HCT116 (cell line): Measurements from ENCODE around the gene WSCD1. TPM values are rescaled to one million over a fixed set of nuclear protein-coding genes. Genes with fewer than 3 reads are reported as not detected.

Experiments
- ATAC-seq: fragments of 200-7000 bp; cut with Tn5 transposase; 2 replicates; pipeline ENCODE4 v1.9.1; 2020; ENCODE audit warnings: mild to moderate bottlenecking, moderate library complexity
- BruUV-seq: library from RNA; stranded (reverse); fragments of 400-500 nt; replicated peaks from 2 replicates; lab custom pipeline; 2021; lab: Mats Ljungman, UMichigan
- CTCF ChIA-PET: fragments of 300-600 bp; sonication (Branson Sonifier 250); formaldehyde crosslinking; loops from one replicate; lab custom pipeline; 2021; ENCODE audit warnings: antibody characterized with exemption; lab: Charles Lee
- POLR2A ChIA-PET: fragments of 300-600, 350-600 bp; sonication (Branson Sonifier 250); formaldehyde crosslinking; loops from one replicate; lab custom pipeline; 2021; ENCODE audit warnings: antibody characterized with exemption; lab: Charles Lee
- RAD21 ChIA-PET, 2 experiments: fragments of 300-600 bp; sonication (Branson Sonifier 250); formaldehyde crosslinking; loops; one replicate each; lab custom pipeline; 2023; ENCODE audit warnings: low total read pairs in 2 of 2; ENCODE audit not compliant: uncharacterized antibody in 2 of 2, unreplicated experiment in 2 of 2, low non-redundant PET in 1 of 2; lab: Charles Lee
- DNase-seq: peaks from one replicate; pipeline ENCODE4 v3.0.0-alpha.2; 2010; ENCODE audit warnings: low read depth, low spot score
- H2AFZ ChIP-seq: fragments of 200-600 bp; shearing (Covaris generic), sonication (generic); 2 replicates; pipeline ENCODE4 v1.6.1; 2017; ENCODE audit warnings: low read depth, mixed run types, mixed read lengths, antibody characterized with exemption, low read length; ENCODE audit not compliant: poor library complexity, severe bottlenecking
- H3K27ac ChIP-seq: 2 replicates; pipeline ENCODE4 v1.5.1; 2012; ENCODE audit warnings: low read depth, low read length
- H3K27me3 ChIP-seq: fragments of 200-600 bp; sonication (generic); 2 replicates; pipeline ENCODE4 v1.6.1; 2016; ENCODE audit warnings: mixed run types, low read length, mixed read lengths; ENCODE audit not compliant: insufficient read depth
- H3K36me3 ChIP-seq, 2 experiments: fragments of 200-500 bp in 1 of 2; fragments of 200-600 bp in 1 of 2; sonication (Bioruptor generic) in 1 of 2; sonication (generic) in 1 of 2; 2 replicates each; pipeline versions ENCODE4 v1.5.1 to v1.6.1; 2014 to 2016; ENCODE audit warnings: low read length in 2 of 2, inconsistent platforms in 1 of 2, mixed read lengths in 1 of 2, mixed run types in 1 of 2; ENCODE audit not compliant: insufficient read depth in 2 of 2, control insufficient read depth in 1 of 2
- H3K4me1 ChIP-seq, 2 experiments: fragments of 200-600 bp in 1 of 2; sonication (generic) in 1 of 2; 2 replicates each; pipeline versions ENCODE4 v1.5.1 to v1.6.1; 2012 to 2017; ENCODE audit warnings: low read length in 2 of 2, inconsistent platforms in 1 of 2, mild to moderate bottlenecking in 1 of 2, mixed read lengths in 1 of 2, mixed run types in 1 of 2, moderate library complexity in 1 of 2; ENCODE audit not compliant: insufficient read depth in 2 of 2, control insufficient read depth in 1 of 2
- H3K4me2 ChIP-seq: fragments of 200-600 bp; sonication (generic); 2 replicates; pipeline ENCODE4 v1.6.1; 2017; ENCODE audit warnings: mixed run types, low read length, mixed read lengths
- H3K4me3 ChIP-seq, 2 experiments: fragments of 200-600 bp in 1 of 2; sonication (generic) in 1 of 2; replicated peaks in 1 of 2; 2 replicates each; pipeline ENCODE4 v1.5.1; 2011 to 2016; ENCODE audit warnings: low read length in 2 of 2, control low read depth in 1 of 2, low read depth in 1 of 2, mild to moderate bottlenecking in 1 of 2, mixed read lengths in 1 of 2, mixed run types in 1 of 2
- H3K79me2 ChIP-seq: fragments of 200-600 bp; sonication (generic); 2 replicates; pipeline ENCODE4 v1.6.1; 2017; ENCODE audit warnings: mild to moderate bottlenecking, mixed run types, low read length, moderate library complexity, mixed read lengths; ENCODE audit not compliant: insufficient read depth
- H3K9ac ChIP-seq: fragments of 200-600 bp; sonication (generic); 2 replicates; pipeline ENCODE4 v1.6.1; 2016; ENCODE audit warnings: low read length, mixed read lengths
- H3K9me2 ChIP-seq: fragments of 200-600 bp; sonication (generic), shearing (Covaris generic); 2 replicates; pipeline ENCODE4 v1.6.1; 2017; ENCODE audit warnings: mixed run types, mild to moderate bottlenecking, moderate library complexity; ENCODE audit not compliant: insufficient read depth
- H3K9me3 ChIP-seq, 2 experiments: fragments of 200-500 bp in 1 of 2; fragments of 200-600 bp in 1 of 2; sonication (Bioruptor generic) in 1 of 2; sonication (generic) in 1 of 2; 2 replicates each; pipeline ENCODE4 v1.6.1; 2014 to 2017; ENCODE audit warnings: low read length in 2 of 2, mixed read lengths in 2 of 2, inconsistent platforms in 1 of 2, low read depth in 1 of 2, mild to moderate bottlenecking in 1 of 2, mixed run types in 1 of 2, moderate library complexity in 1 of 2; ENCODE audit not compliant: control insufficient read depth in 1 of 2, insufficient read depth in 1 of 2
- H4K20me1 ChIP-seq: fragments of 200-600 bp; sonication (generic), shearing (Covaris generic); 2 replicates; pipeline ENCODE4 v1.6.1; 2017; ENCODE audit warnings: mixed run types, mild to moderate bottlenecking, moderate library complexity; ENCODE audit not compliant: insufficient read depth
- CBX3 ChIP-seq: IDR thresholded peaks from 2 replicates; pipeline ENCODE4 v1.6.1; 2012; ENCODE audit warnings: low read depth
- CEBPB ChIP-seq: IDR thresholded peaks from 2 replicates; pipeline ENCODE4 v1.6.1; 2012; ENCODE audit warnings: low read depth
- EGR1 ChIP-seq: IDR thresholded peaks from 2 replicates; pipeline ENCODE4 v1.6.1; 2012; ENCODE audit warnings: low read depth
- ELF1 ChIP-seq: IDR thresholded peaks from 2 replicates; pipeline ENCODE4 v1.6.1; 2012; ENCODE audit warnings: low read depth, borderline replicate concordance
- EZH2 ChIP-seq: fragments of 200-600 bp; sonication (generic); IDR thresholded peaks from 2 replicates; pipeline ENCODE4 v1.6.1; 2017; ENCODE audit warnings: antibody characterized with exemption, mixed run types
- FOSL1 ChIP-seq: IDR thresholded peaks from 2 replicates; pipeline ENCODE4 v1.6.1; 2012; ENCODE audit warnings: low read depth
- JUND ChIP-seq: IDR thresholded peaks from 2 replicates; pipeline ENCODE4 v1.6.1; 2012
- POLR2A ChIP-seq: IDR thresholded peaks from 2 replicates; pipeline ENCODE4 v1.7.0; 2011; ENCODE audit warnings: borderline replicate concordance; ENCODE audit not compliant: insufficient read depth, insufficient read length; ENCODE audit errors: extremely low read depth
- RAD21 ChIP-seq: IDR thresholded peaks from 2 replicates; pipeline ENCODE4 v1.6.1; 2012; ENCODE audit warnings: low read depth, mild to moderate bottlenecking
- SIN3A ChIP-seq: IDR thresholded peaks from 2 replicates; pipeline ENCODE4 v1.6.1; 2012; ENCODE audit warnings: low read depth
- SP1 ChIP-seq: IDR thresholded peaks from 2 replicates; pipeline ENCODE4 v1.6.1; 2012; ENCODE audit warnings: low read depth
- SRF ChIP-seq: IDR thresholded peaks from 2 replicates; pipeline ENCODE4 v1.6.1; 2012; ENCODE audit warnings: low read depth
- TCF7L2 ChIP-seq: IDR thresholded peaks from 2 replicates; pipeline ENCODE4 v1.7.0; 2011; ENCODE audit warnings: borderline replicate concordance, inconsistent platforms; ENCODE audit not compliant: insufficient read depth, insufficient read length; ENCODE audit errors: extremely low read depth
- YY1 ChIP-seq: IDR thresholded peaks from 2 replicates; pipeline ENCODE4 v1.6.1; 2011; ENCODE audit warnings: low read length, low read depth, moderate library complexity, mild to moderate bottlenecking; ENCODE audit not compliant: insufficient replicate concordance; ENCODE audit errors: extremely low read depth
- ZFX ChIP-seq: fragments of 450-650 bp; IDR thresholded peaks from 2 replicates; pipeline ENCODE4 v1.6.1; 2017
- ZNF274 ChIP-seq: fragments of 200-500 bp; sonication (Bioruptor generic); IDR thresholded peaks from 2 replicates; pipeline ENCODE4 v1.6.1; 2014; ENCODE audit warnings: mild to moderate bottlenecking, low read depth, low read length, inconsistent platforms
- intact Hi-C: fragments of 100-400 bp; cut with micrococcal nuclease; formaldehyde crosslinking; loops from 2 replicates; pipeline ENCODE4 v1.10.0; 2022
- total RNA-seq: library from RNA; stranded (reverse); gene quantifications from one replicate; pipeline ENCODE4 v1.2.1, GENCODE V29; 2021; ENCODE audit not compliant: unreplicated experiment
- TF ChIP-seq, protein P1 (sequence below): IDR thresholded peaks from 2 replicates; pipeline ENCODE4 v1.6.1; 2011; ENCODE audit warnings: mild to moderate bottlenecking, low read length, moderate library complexity; ENCODE audit not compliant: insufficient replicate concordance; ENCODE audit errors: extremely low read depth
- TF ChIP-seq, protein P2 (sequence below): IDR thresholded peaks from 2 replicates; pipeline ENCODE4 v1.6.1; 2012; ENCODE audit warnings: low read depth
- TF ChIP-seq, protein P3 (sequence below): IDR thresholded peaks from 2 replicates; pipeline ENCODE4 v1.6.1; 2012
- TF ChIP-seq, protein P4 (sequence below): IDR thresholded peaks from 2 replicates; pipeline ENCODE4 v1.6.1; 2012

Gene WSCD1
- total RNA-seq, 1 experiment from 2014 or later, result 0.15 TPM

DNA sequence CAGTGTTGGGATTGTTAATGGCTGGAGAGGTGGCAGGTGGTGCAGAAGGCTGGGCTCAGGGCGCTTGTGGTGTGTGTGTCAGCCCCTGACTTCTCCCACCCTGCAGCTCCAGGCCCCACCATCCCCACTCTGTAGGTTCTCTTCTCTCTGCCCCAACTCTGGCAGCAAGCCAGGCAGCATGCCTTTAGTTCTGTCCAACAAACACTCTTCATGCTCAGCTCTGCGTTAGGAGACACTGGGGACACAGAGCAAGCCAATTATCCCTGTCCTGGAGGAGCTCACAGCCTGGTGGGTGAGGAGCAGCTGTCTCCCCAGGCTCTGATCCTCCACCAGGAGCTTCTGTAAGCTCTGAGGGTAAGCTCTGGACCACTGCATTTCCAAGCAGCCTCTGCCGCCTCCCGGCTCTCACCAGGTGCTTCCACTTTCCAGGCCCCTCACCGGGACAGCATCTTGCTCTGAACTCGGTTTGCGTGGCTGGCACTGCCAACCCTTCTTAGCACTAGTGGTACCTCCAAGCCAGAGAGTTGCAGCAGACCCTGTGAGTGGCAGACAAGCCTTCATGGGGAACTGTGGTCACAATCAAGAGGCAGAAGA lies 34.3 kb upstream of the WSCD1 start:
- Histone ChIP-seq H3K36me3 (no peaks in the 10 kb centered on the region), H3K79me2 (no peaks in the 10 kb centered on the region), H3K4me2 (no peak overlapping the region), H3K9me3 (no peaks in the 10 kb centered on the region), H3K27ac (no peak overlapping the region), H2AFZ (no peak overlapping the region), H3K4me3 (no peak overlapping the region), H4K20me1 (no peaks in the 10 kb centered on the region), H3K9me2 (no peaks in the 10 kb centered on the region), H3K9ac (no peak overlapping the region), H3K27me3 (peaks cover 24% of the 10 kb centered on the region), H3K4me1 (no peaks in the 10 kb centered on the region)
- ChIA-PET RAD21 (no interaction called here), CTCF (no interaction called here), POLR2A (no interaction called here)
- DNase-seq (no peak), ATAC-seq (no peak)
- intact Hi-C loops, result no loop called here
- TF ChIP-seq RAD21, result no peak
- TF ChIP-seq, protein P1, sequence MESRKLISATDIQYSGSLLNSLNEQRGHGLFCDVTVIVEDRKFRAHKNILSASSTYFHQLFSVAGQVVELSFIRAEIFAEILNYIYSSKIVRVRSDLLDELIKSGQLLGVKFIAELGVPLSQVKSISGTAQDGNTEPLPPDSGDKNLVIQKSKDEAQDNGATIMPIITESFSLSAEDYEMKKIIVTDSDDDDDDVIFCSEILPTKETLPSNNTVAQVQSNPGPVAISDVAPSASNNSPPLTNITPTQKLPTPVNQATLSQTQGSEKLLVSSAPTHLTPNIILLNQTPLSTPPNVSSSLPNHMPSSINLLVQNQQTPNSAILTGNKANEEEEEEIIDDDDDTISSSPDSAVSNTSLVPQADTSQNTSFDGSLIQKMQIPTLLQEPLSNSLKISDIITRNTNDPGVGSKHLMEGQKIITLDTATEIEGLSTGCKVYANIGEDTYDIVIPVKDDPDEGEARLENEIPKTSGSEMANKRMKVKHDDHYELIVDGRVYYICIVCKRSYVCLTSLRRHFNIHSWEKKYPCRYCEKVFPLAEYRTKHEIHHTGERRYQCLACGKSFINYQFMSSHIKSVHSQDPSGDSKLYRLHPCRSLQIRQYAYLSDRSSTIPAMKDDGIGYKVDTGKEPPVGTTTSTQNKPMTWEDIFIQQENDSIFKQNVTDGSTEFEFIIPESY, result no peak
- TF ChIP-seq, protein P2, sequence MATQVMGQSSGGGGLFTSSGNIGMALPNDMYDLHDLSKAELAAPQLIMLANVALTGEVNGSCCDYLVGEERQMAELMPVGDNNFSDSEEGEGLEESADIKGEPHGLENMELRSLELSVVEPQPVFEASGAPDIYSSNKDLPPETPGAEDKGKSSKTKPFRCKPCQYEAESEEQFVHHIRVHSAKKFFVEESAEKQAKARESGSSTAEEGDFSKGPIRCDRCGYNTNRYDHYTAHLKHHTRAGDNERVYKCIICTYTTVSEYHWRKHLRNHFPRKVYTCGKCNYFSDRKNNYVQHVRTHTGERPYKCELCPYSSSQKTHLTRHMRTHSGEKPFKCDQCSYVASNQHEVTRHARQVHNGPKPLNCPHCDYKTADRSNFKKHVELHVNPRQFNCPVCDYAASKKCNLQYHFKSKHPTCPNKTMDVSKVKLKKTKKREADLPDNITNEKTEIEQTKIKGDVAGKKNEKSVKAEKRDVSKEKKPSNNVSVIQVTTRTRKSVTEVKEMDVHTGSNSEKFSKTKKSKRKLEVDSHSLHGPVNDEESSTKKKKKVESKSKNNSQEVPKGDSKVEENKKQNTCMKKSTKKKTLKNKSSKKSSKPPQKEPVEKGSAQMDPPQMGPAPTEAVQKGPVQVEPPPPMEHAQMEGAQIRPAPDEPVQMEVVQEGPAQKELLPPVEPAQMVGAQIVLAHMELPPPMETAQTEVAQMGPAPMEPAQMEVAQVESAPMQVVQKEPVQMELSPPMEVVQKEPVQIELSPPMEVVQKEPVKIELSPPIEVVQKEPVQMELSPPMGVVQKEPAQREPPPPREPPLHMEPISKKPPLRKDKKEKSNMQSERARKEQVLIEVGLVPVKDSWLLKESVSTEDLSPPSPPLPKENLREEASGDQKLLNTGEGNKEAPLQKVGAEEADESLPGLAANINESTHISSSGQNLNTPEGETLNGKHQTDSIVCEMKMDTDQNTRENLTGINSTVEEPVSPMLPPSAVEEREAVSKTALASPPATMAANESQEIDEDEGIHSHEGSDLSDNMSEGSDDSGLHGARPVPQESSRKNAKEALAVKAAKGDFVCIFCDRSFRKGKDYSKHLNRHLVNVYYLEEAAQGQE, result no peak
- no peak for TF ChIP-seq ZFX
- TF ChIP-seq EGR1, result no peak
- TF ChIP-seq, protein P3, sequence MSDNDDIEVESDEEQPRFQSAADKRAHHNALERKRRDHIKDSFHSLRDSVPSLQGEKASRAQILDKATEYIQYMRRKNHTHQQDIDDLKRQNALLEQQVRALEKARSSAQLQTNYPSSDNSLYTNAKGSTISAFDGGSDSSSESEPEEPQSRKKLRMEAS, result no peak
- no peak for TF ChIP-seq EZH2
- no peak for TF ChIP-seq SRF
- no peak for TF ChIP-seq SIN3A
- TF ChIP-seq ELF1, result no peak
- TF ChIP-seq ZNF274, result no peak
- no peak for TF ChIP-seq YY1
- no peak for TF ChIP-seq SP1
- TF ChIP-seq CEBPB, result no peak
- no peak for TF ChIP-seq JUND
- TF ChIP-seq CBX3, result no peak
- no peak for TF ChIP-seq POLR2A
- TF ChIP-seq TCF7L2, result no peak
- TF ChIP-seq FOSL1, result no peak
- TF ChIP-seq, protein P4, sequence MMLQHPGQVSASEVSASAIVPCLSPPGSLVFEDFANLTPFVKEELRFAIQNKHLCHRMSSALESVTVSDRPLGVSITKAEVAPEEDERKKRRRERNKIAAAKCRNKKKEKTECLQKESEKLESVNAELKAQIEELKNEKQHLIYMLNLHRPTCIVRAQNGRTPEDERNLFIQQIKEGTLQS, result no peak
- no TSS peak for BruUV-seq
